HepG2 (cell line): ENCODE data around the gene IL36A. TPM values are rescaled to one million over a fixed set of nuclear protein-coding genes. Genes with fewer than 3 reads are reported as not detected.

Source experiments
- ATAC-seq: fragments of 200-7000 bp; cut with Tn5 transposase; 3 replicates; pipeline ENCODE4 v1.9.1; 2020; ENCODE audit warnings: mild to moderate bottlenecking, moderate library complexity
- BruUV-seq: library from RNA; stranded (reverse); fragments of 400-500 nt; replicated peaks from 2 replicates; lab custom pipeline; 2021; lab: Mats Ljungman, UMichigan
- CTCF ChIA-PET: fragments of 300-600 bp; formaldehyde crosslinking; extraction: SDS; loops from one replicate; lab custom pipeline; 2021; ENCODE audit warnings: low total read pairs, inconsistent platforms, low intra/inter-chr PET ratio; lab: Yijun Ruan, JAX
- POLR2A ChIA-PET: fragments of 350-600 bp; sonication (Branson Sonifier 250); formaldehyde crosslinking; loops from one replicate; lab custom pipeline; 2020; ENCODE audit warnings: antibody characterized with exemption, inconsistent platforms; lab: Yijun Ruan, JAX
- DNase-seq: peaks from one replicate; pipeline ENCODE4 v3.0.0-alpha.2; 2015; ENCODE audit warnings: low spot score
- FAIRE-seq: peaks from 3 replicates; lab custom pipeline; 2011; peaks lifted over from hg19 to GRCh38; lab: Jason Lieb, UNC
- H2AFZ ChIP-seq: one replicate; pipeline ENCODE4 v1.6.1; 2011; ENCODE audit warnings: low read length, inconsistent platforms
- H3K27ac ChIP-seq: fragments of 300-600 bp; 3 replicates; pipeline ENCODE4 v1.8.0; 2011; ENCODE audit warnings: mixed run types, mild to moderate bottlenecking, mixed read lengths, low read length, inconsistent platforms; ENCODE audit not compliant: insufficient read depth; ENCODE audit errors: extremely low read length
- H3K27me3 ChIP-seq, 2 experiments: fragments of 200-600 bp in 1 of 2; 2 replicates in 1 of 2; 3 replicates in 1 of 2; pipeline versions ENCODE4 v1.6.0 to v1.8.0; 2011; ENCODE audit warnings: low read length in 2 of 2, mild to moderate bottlenecking in 2 of 2, moderate library complexity in 2 of 2, inconsistent platforms in 1 of 2; ENCODE audit not compliant: insufficient read depth in 2 of 2, control insufficient read depth in 1 of 2
- H3K36me3 ChIP-seq, 2 experiments: fragments of 200-600 bp in 1 of 2; replicated peaks in 1 of 2; 2 replicates in 1 of 2; 3 replicates in 1 of 2; pipeline versions ENCODE4 v1.5.1 to v1.8.0; 2011; ENCODE audit warnings: low read length in 2 of 2, inconsistent platforms in 1 of 2; ENCODE audit not compliant: insufficient read depth in 2 of 2, control insufficient read depth in 1 of 2
- H3K4me1 ChIP-seq: 2 replicates; pipeline ENCODE4 v1.5.1; 2012; ENCODE audit warnings: low read length, inconsistent platforms; ENCODE audit not compliant: insufficient read depth
- H3K4me2 ChIP-seq: 2 replicates; pipeline ENCODE4 v1.6.0; 2011; ENCODE audit warnings: low read depth, low read length, inconsistent platforms
- H3K4me3 ChIP-seq, 3 experiments: fragments of 200-600 bp in 1 of 3; sonication (generic), shearing (Covaris generic) in 1 of 3; replicated peaks in 1 of 3; 2 replicates each; pipeline ENCODE4 v1.5.1; 2011 to 2016; ENCODE audit warnings: low read length in 3 of 3, inconsistent platforms in 2 of 3, low read depth in 2 of 3, mild to moderate bottlenecking in 2 of 3, control low read depth in 1 of 3, mixed read lengths in 1 of 3; ENCODE audit not compliant: insufficient read depth in 1 of 3
- H3K79me2 ChIP-seq: one replicate; pipeline ENCODE4 v1.6.1; 2011; ENCODE audit warnings: low read length, inconsistent platforms; ENCODE audit not compliant: insufficient read depth
- H3K9ac ChIP-seq: 2 replicates; pipeline ENCODE4 v1.6.0; 2011; ENCODE audit warnings: mild to moderate bottlenecking, low read depth, low read length, inconsistent platforms; ENCODE audit not compliant: insufficient read depth
- H3K9me3 ChIP-seq: 2 replicates; pipeline ENCODE4 v1.5.1; 2012; ENCODE audit warnings: mild to moderate bottlenecking, low read length
- H4K20me1 ChIP-seq: 2 replicates; pipeline ENCODE4 v1.6.0; 2011; ENCODE audit warnings: inconsistent platforms, mild to moderate bottlenecking, low read length, moderate library complexity; ENCODE audit not compliant: insufficient read depth
- CC2D1A ChIP-seq: sonication (generic); formaldehyde crosslinking; IDR thresholded peaks from 2 replicates; pipeline ENCODE4 v1.8.1; 2023; ENCODE audit warnings: mild to moderate bottlenecking, missing genetic modification reagents
- ELK4 ChIP-seq: sonication (generic); formaldehyde crosslinking; IDR thresholded peaks from 2 replicates; pipeline ENCODE4 v1.9.0; 2021; ENCODE audit warnings: missing genetic modification reagents, borderline replicate concordance
- HHEX ChIP-seq: IDR thresholded peaks from 2 replicates; pipeline ENCODE4 v1.6.1; 2016; ENCODE audit warnings: control low read depth
- HOXD1 ChIP-seq: sonication (generic); formaldehyde crosslinking; IDR thresholded peaks from 2 replicates; pipeline ENCODE4 v1.5.0; 2020; ENCODE audit warnings: missing genetic modification reagents
- MTA1 ChIP-seq: sonication (generic); formaldehyde crosslinking; IDR thresholded peaks from 2 replicates; pipeline ENCODE4 v1.4.0; 2020; ENCODE audit warnings: missing genetic modification reagents, mild to moderate bottlenecking, borderline replicate concordance
- NFATC3 ChIP-seq: sonication (generic); formaldehyde crosslinking; IDR thresholded peaks from 2 replicates; pipeline ENCODE4 v1.5.1; 2020; ENCODE audit warnings: mild to moderate bottlenecking, missing genetic modification reagents
- NFKBIZ ChIP-seq: IDR thresholded peaks from 2 replicates; pipeline ENCODE4 v1.6.1; 2018; ENCODE audit warnings: missing genetic modification reagents, missing compliant biosample characterization
- RFX5 ChIP-seq: IDR thresholded peaks from 2 replicates; pipeline ENCODE4 v1.6.1; 2011; ENCODE audit warnings: low read depth, low read length, improper control_type of control experiment
- TSC22D2 ChIP-seq: sonication (generic); formaldehyde crosslinking; IDR thresholded peaks from 2 replicates; pipeline ENCODE4 v1.5.1; 2020; ENCODE audit warnings: missing genetic modification reagents, mild to moderate bottlenecking, borderline replicate concordance
- ZBTB42 ChIP-seq: sonication (generic); formaldehyde crosslinking; IDR thresholded peaks from 2 replicates; pipeline ENCODE4 v1.5.0; 2020; ENCODE audit warnings: mild to moderate bottlenecking, missing genetic modification reagents
- ZMYM2 ChIP-seq: sonication (generic); formaldehyde crosslinking; IDR thresholded peaks from 2 replicates; pipeline ENCODE4 v1.8.0; 2022; ENCODE audit warnings: mild to moderate bottlenecking, missing genetic modification reagents
- ZNF431 ChIP-seq: sonication (generic); formaldehyde crosslinking; IDR thresholded peaks from 2 replicates; pipeline ENCODE4 v1.9.0; 2022; ENCODE audit warnings: missing genetic modification reagents, low read depth, mild to moderate bottlenecking, borderline replicate concordance
- ZNF644 ChIP-seq: IDR thresholded peaks from 2 replicates; pipeline ENCODE4 v1.6.1; 2016; ENCODE audit warnings: low read depth
- ZNF75D ChIP-seq: sonication (generic); formaldehyde crosslinking; IDR thresholded peaks from 2 replicates; pipeline ENCODE4 v1.8.1; 2023; ENCODE audit warnings: missing genetic modification reagents, mild to moderate bottlenecking, borderline replicate concordance
- WGBS: methylation state at CpG from one replicate; pipeline ENCODE4 v1.1.6; 2017; ENCODE audit warnings: low lambda C conversion rate; 5-methylcytosine and 5-hydroxymethylcytosine counted together
- in situ Hi-C: cut with HindIII; loops from 2 replicates; pipeline ENCODE4 v1.10.0; 2017; ENCODE audit warnings: low pct_unique_long_range_greater_than_20kb; ENCODE audit not compliant: extremely low pct_ligation_motif_present
- intact Hi-C: fragments of 100-400 bp; cut with micrococcal nuclease; formaldehyde crosslinking; loops from one replicate; pipeline ENCODE4 v1.10.0; 2022; ENCODE audit not compliant: unreplicated experiment
- polyA plus RNA-seq, 8 experiments: library from polyadenylated mRNA; depleted of rRNA in 3 of 8; stranded (reverse) in 7 of 8; unstranded in 1 of 8; fragments of >200 nt; fragmentation: Illumina TruSeq in 4 of 8; extraction: Trizol in 4 of 8; gene quantifications; 2 replicates each; pipeline versions ENCODE4 v1.2.1 to v1.2.3, GENCODE V29; 2011 to 2016; ENCODE audit warnings: low read depth in 4 of 8, missing spikeins in 1 of 8, mixed read lengths in 1 of 8; ENCODE audit not compliant: insufficient read depth in 1 of 8
- total RNA-seq, 5 experiments: library from RNA; depleted of rRNA; stranded (reverse); fragments of >200 nt; fragmentation: Illumina TruSeq; extraction: Trizol; gene quantifications; 2 replicates each; pipeline ENCODE4 v1.2.3, GENCODE V29; 2016; ENCODE audit warnings: low read depth in 1 of 5
- TF ChIP-seq, protein P1 (sequence below): sonication (generic); formaldehyde crosslinking; IDR thresholded peaks from 2 replicates; pipeline ENCODE4 v1.4.0; 2020; ENCODE audit warnings: mild to moderate bottlenecking, low read depth, missing genetic modification reagents

Gene IL36A
- total and polyA plus RNA-seq, 2 of the 13 experiments (the other 11 are each of a cell fraction or from before 2014, with no cell fraction given), result not detected

DNA sequence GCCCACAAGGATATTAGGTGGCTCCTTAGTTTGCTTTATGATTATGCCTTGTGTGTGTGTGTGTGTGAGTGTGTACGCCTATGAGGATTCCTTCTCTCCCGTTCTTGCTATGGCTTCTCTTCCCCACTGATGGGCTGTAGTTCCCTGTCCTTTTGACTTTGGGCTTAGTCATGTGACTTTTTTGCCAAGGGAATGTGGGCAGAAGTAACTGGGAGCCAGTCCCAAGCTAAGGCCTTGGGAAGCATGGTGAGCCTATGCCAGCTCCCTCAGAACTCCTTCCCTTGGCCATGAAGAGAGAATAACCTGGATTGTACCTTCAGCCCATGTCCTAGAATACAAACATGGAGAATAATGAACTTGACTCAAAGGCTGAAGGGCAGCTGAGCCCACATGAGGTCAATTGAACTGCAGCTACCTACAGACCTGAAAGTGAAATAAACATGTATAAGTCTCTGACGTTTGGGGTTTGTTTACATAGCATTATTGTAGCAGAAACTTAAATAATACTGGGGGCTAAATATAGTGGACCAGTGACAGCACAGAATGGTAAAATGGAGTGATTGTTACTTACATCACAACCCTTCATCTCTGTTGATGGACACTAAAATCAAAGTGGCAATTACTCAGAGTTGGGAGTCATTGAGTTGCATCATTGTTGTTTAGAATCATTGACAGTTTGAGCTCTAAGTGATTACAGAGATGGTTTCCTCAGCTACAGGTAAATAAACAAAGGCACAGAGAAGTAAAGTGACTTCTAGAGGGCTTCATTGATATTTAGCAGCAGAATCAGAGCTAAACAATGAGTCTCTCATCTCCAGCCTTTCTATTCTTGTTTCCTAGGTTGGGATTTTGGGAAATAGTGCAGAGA is 42.7 kb upstream of the IL36A start:
- ChIA-PET POLR2A (no interaction called here), CTCF (no interaction called here)
- Histone ChIP-seq H3K4me3 (no peak overlapping the region), H3K9me3 (no peaks in the 10 kb centered on the region), H3K27ac (no peak overlapping the region), H3K79me2 (no peaks in the 10 kb centered on the region), H3K4me2 (no peak overlapping the region), H3K36me3 (no peaks in the 10 kb centered on the region), H2AFZ (no peak overlapping the region), H3K9ac (no peak overlapping the region), H4K20me1 (no peaks in the 10 kb centered on the region), H3K27me3 (peaks cover 0 to 12% of the 10 kb centered on the region in 2 experiments; a peak in 1 of 5 replicates), H3K4me1 (no peaks in the 10 kb centered on the region)
- ATAC-seq, result no peak
- FAIRE-seq, result no peak
- DNase-seq, result no peak
- intact Hi-C loops, result no loop called here
- in situ Hi-C loops, result no loop called here
- TF ChIP-seq NFATC3 (CRISPR knock-in tag) (no peak), HHEX (CRISPR knock-in tag) (no peak), RFX5 (no peak), ZNF431 (no peak), TSC22D2 (CRISPR knock-in tag) (no peak), ZMYM2 (no peak), NFKBIZ (no peak), ZNF75D (CRISPR knock-in tag) (no peak), ZBTB42 (no peak), ELK4 (CRISPR knock-in tag) (no peak), MTA1 (CRISPR knock-in tag) (no peak), ZNF644 (CRISPR knock-in tag) (no peak), HOXD1 (no peak), CC2D1A (CRISPR knock-in tag) (no peak)
- TF ChIP-seq, protein P1, sequence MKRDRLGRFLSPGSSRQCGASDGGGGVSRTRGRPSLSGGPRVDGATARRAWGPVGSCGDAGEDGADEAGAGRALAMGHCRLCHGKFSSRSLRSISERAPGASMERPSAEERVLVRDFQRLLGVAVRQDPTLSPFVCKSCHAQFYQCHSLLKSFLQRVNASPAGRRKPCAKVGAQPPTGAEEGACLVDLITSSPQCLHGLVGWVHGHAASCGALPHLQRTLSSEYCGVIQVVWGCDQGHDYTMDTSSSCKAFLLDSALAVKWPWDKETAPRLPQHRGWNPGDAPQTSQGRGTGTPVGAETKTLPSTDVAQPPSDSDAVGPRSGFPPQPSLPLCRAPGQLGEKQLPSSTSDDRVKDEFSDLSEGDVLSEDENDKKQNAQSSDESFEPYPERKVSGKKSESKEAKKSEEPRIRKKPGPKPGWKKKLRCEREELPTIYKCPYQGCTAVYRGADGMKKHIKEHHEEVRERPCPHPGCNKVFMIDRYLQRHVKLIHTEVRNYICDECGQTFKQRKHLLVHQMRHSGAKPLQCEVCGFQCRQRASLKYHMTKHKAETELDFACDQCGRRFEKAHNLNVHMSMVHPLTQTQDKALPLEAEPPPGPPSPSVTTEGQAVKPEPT (CRISPR knock-in tag), result no peak
- BruUV-seq, result no TSS peak
- WGBS, result 38% methylated on average over 3 of the region's 3 CpGs
